Neural progenitor cell (in vitro differentiated cells): ENCODE data around the gene TAP1.

Experiments
- CTCF ChIP-seq: fragments of 200-600 bp; sonication (generic); IDR thresholded peaks from 2 replicates; pipeline ENCODE4 v1.5.1; 2017; ENCODE audit warnings: antibody characterized with exemption, mild to moderate bottlenecking
- EZH2phosphoT487 ChIP-seq: fragments of 200-600 bp; sonication (generic); IDR thresholded peaks from 2 replicates; pipeline ENCODE4 v1.6.1; 2017; ENCODE audit warnings: antibody characterized with exemption

GRCh38 chr6:32847795-32848194 is 5.7 kb downstream of the TAP1 start:
- no peak for TF ChIP-seq CTCF
- no peak for TF ChIP-seq EZH2phosphoT487
